HG02870 (cell line): ENCODE data around the gene ERF.

Experiments used
- ATAC-seq: cut with Tn5 transposase; IDR thresholded peaks from one replicate; pipeline ENCODE4 v1.9.1; 2021; ENCODE audit warnings: mild to moderate bottlenecking, moderate library complexity; ENCODE audit not compliant: unreplicated experiment

The ERF gene

GRCh38 chr19:42242512-42243409 is 12.2 kb downstream of the ERF start, which contains the start of gene GSK3A:
Gene GSK3A, minus strand, starts transcription at chr19:42242602. Its CDS starts 137 bp downstream, at chr19:42242465.
- ATAC-seq, result peak; percentile 58

- no peak for ATAC-seq
Observed at GRCh38 chr19:42242069-42242511, 12.8 kb downstream of the ERF start.

GRCh38 chr19:42241279-42241678 is 13.6 kb downstream of the ERF start:
- ATAC-seq, result no peak

- no peak for ATAC-seq
Observed at GRCh38 chr19:42239544-42240220, 15.2 kb downstream of the ERF start.

GRCh38 chr19:42235181-42235580 is 19.7 kb downstream of the ERF start:
- no peak for ATAC-seq

GRCh38 chr19:42234364-42234763 is 20.6 kb downstream of the ERF start:
- ATAC-seq, result no peak

- no peak for ATAC-seq
Observed at GRCh38 chr19:42233678-42234292, 21.1 kb downstream of the ERF start.

GRCh38 chr19:42233106-42233505 is 21.8 kb downstream of the ERF start:
- no peak for ATAC-seq

- ATAC-seq, result no peak
Observed at GRCh38 chr19:42232435-42232834, 22.5 kb downstream of the ERF start.

GRCh38 chr19:42230571-42230970 is 24.4 kb downstream of the ERF start:
- no peak for ATAC-seq

GRCh38 chr19:42229855-42230351 is 25.0 kb downstream of the ERF start:
- no peak for ATAC-seq

- no peak for ATAC-seq
Observed at GRCh38 chr19:42229301-42229854, 25.6 kb downstream of the ERF start.

GRCh38 chr19:42228641-42229040 is 26.3 kb downstream of the ERF start:
- no peak for ATAC-seq

GRCh38 chr19:42226886-42227285 is 28.0 kb downstream of the ERF start:
- ATAC-seq, result no peak

GRCh38 chr19:42225718-42226292 is 29.1 kb downstream of the ERF start:
- ATAC-seq, result no peak

- ATAC-seq, result no peak
Observed at GRCh38 chr19:42224940-42225717, 29.8 kb downstream of the ERF start.

GRCh38 chr19:42220751-42221097 is 34.2 kb downstream of the ERF start:
- no peak for ATAC-seq

GRCh38 chr19:42219812-42220750 is 34.8 kb downstream of the ERF start, which contains the start of gene ZNF526:
Gene ZNF526, plus strand, starts transcription at chr19:42220312. Its CDS starts 4,092 bp downstream, at chr19:42224404.
- ATAC-seq, result peak; percentile 66
